ENCODE results near the gene RESP18. TPM values are rescaled to one million over a fixed set of nuclear protein-coding genes. Genes with fewer than 3 reads are reported as not detected.
A peak's percentile ranks its signal among the peaks of the same experiment; 100 is the strongest.

RESP18 gene
- total RNA-seq, 5 donors from 2014 or later (not counting 1 experiment from before 2014, with no cell fraction given): not detected

DNA sequence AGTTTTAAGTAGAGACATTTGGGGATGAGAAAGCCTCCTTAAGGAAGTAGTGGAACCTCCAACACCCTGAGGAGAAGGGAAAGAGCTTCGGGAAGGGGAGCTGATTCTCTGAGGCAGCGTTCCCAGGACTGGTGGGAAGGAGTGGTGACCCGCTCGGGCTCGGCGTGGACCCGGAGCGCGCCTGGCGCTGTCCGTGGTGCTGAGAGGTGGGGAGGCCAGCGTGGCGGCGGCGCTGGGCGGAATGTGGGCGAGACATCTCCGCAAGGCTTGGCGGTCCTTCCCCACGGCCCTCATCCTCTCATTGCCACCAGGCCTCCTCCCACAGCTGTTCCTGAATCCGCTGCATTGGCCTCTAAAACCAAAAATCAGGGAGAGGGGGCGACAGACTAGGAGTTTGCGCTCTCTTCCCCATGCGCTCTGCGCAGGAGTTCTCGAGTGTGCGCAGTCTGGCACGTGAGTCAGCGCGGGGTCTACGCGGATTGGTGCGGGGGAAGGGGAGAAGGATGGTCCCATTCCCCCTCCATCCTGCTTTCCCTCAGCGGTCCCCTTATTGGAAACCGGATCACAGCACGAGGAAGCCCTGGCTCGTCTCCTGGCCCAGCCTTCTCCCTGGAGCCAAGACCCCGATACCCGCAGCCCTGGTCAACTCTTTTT, 857 bp downstream of the RESP18 start:
- no peak overlapping the region for H3K27ac Mint-ChIP-seq
- ATAC-seq (replicated peaks in 1 of 4): no peak

GRCh38 chr2:219327719-219328118, 4.8 kb downstream of the RESP18 start:
- no peak overlapping the region for H3K4me3 Mint-ChIP-seq

More for the DNA sequence above, 857 bp downstream of the RESP18 start:
- peak in 10 of 35 experiments; percentile 4 to 38 (median 14) for DNase-seq
- Mint-ChIP-seq H3K36me3 (no peaks in the 10 kb centered on the region), H3K4me3 (no peak overlapping the region), H3K9me3 (peaks cover 10 to 18% (median 11%) of the 10 kb centered on the region in 3 donors), H3K4me1 (peaks cover 0 to 7% (median 0%) of the 10 kb centered on the region in 3 donors), H3K27me3 (peaks cover 71 to 78% of the 10 kb centered on the region in 2 donors)
- 21% methylated on average over 13 of the region's 39 CpGs for WGBS (ENCODE audit: insufficient coverage)
- CTCF ChIA-PET: no interaction called here
- Histone ChIP-seq H3K27me3 (replicated peaks in 1 of 2; ENCODE audit: control insufficient read depth in 2 of 2, extremely low read depth in 1 of 2, insufficient read depth in 2 of 2, low read length in 1 of 2) (peaks cover 12 to 59% of the 10 kb centered on the region in 2 experiments), H3K4me1 (ENCODE audit: control insufficient read depth in 1 of 2, extremely low read depth in 1 of 2, insufficient read depth in 2 of 2, low read length in 2 of 2) (no peaks in the 10 kb centered on the region), H3K9me3 (no peaks in the 10 kb centered on the region), H3K4me3 (ENCODE audit: control insufficient read depth in 1 of 2, extremely low read depth in 1 of 2, low read length in 1 of 2) (no peak overlapping the region), H3K36me3 (ENCODE audit: control insufficient read depth in 2 of 2, extremely low read depth in 1 of 2, insufficient read depth in 1 of 2, low read length in 1 of 2) (no peaks in the 10 kb centered on the region), H3K27ac (ENCODE audit: low read length) (no peak overlapping the region)
- POLR2A ChIA-PET: no interaction called here

DNA sequence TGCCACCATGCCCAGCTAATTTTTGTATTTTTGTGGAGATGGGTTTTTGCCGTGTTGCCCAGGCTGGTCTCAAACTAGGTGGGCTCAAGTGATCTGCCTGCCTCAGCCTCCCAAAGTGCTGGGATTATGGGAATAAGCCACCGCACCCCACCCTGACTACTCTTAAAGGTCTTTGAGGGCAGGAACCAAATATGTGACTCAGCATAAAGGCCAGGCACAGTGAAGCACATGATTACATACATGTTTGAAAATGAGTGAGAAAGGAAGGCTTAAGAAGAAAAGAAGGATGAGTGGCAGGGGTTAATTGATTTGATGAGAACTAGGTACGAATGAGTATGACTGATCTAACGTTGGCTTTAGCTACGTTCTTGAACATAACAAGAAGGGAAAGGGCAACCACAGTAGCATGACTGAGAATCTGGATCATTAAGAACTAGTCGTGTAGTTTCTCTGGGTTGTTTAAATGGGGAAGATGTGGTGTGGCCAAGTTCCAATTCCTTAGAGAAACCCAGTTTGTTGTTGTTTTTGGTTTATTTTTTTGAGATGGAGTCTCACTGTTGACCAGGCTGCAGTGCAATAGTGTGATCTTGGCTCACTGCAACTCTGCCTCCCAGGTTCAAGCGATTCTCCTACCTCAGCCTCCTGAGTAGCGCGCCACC, 6.8 kb downstream of the RESP18 start:
- peaks cover 0 to 7% of the 10 kb centered on the region in 2 experiments for H3K4me1 ChIP-seq (ENCODE audit: control insufficient read depth in 1 of 2, extremely low read depth in 1 of 2, insufficient read depth in 2 of 2, low read length in 2 of 2)
- CTCF ChIA-PET: interaction anchor here (0.5 to 0.6 kb wide), 2 partner anchors 13 to 173 kb away, joined by 3 read pairs; no protein-coding TSS in a partner anchor
- WGBS (ENCODE audit: insufficient coverage): 21% methylated on average over 4 of the region's 9 CpGs
- DNase-seq (no peak), ATAC-seq (replicated peaks in 1 of 4) (no peak)
- H3K36me3 ChIP-seq (ENCODE audit: control insufficient read depth in 2 of 2, extremely low read depth in 1 of 2, insufficient read depth in 1 of 2, low read length in 1 of 2): no peaks in the 10 kb centered on the region
- Mint-ChIP-seq H3K27me3 (peaks cover 50 to 56% of the 10 kb centered on the region in 2 donors), H3K4me1 (peaks cover 13 to 18% (median 17%) of the 10 kb centered on the region in 3 donors), H3K27ac (no peak overlapping the region), H3K36me3 (no peaks in the 10 kb centered on the region), H3K9me3 (no peaks in the 10 kb centered on the region), H3K4me3 (no peak overlapping the region)
- POLR2A ChIA-PET: no interaction called here
- peaks cover 5 to 36% of the 10 kb centered on the region in 2 experiments for H3K27me3 ChIP-seq (replicated peaks in 1 of 2; ENCODE audit: control insufficient read depth in 2 of 2, extremely low read depth in 1 of 2, insufficient read depth in 2 of 2, low read length in 1 of 2)
- no peaks in the 10 kb centered on the region for H3K9me3 ChIP-seq
- no peak overlapping the region for H3K27ac ChIP-seq (ENCODE audit: low read length)
- no peak overlapping the region for H3K4me3 ChIP-seq (ENCODE audit: control insufficient read depth in 1 of 2, extremely low read depth in 1 of 2, low read length in 1 of 2)

More at GRCh38 chr2:219327719-219328118, 4.8 kb downstream of the RESP18 start:
- Mint-ChIP-seq H3K27ac (no peak overlapping the region), H3K36me3 (no peaks in the 10 kb centered on the region), H3K27me3 (peaks cover 63 to 74% of the 10 kb centered on the region in 2 donors), H3K9me3 (peaks cover 0 to 4% (median 0%) of the 10 kb centered on the region in 3 donors), H3K4me1 (peaks cover 0 to 7% (median 0%) of the 10 kb centered on the region in 3 donors)
- no peaks in the 10 kb centered on the region for H3K4me1 ChIP-seq (ENCODE audit: control insufficient read depth in 1 of 2, extremely low read depth in 1 of 2, insufficient read depth in 2 of 2, low read length in 2 of 2)
- H3K36me3 ChIP-seq (ENCODE audit: control insufficient read depth in 2 of 2, extremely low read depth in 1 of 2, insufficient read depth in 1 of 2, low read length in 1 of 2): no peaks in the 10 kb centered on the region
- H3K27ac ChIP-seq (ENCODE audit: low read length): no peak overlapping the region
- no peak overlapping the region for H3K4me3 ChIP-seq (ENCODE audit: control insufficient read depth in 1 of 2, extremely low read depth in 1 of 2, low read length in 1 of 2)
- H3K9me3 ChIP-seq: no peaks in the 10 kb centered on the region
- DNase-seq (no peak), ATAC-seq (replicated peaks in 1 of 4) (no peak)
- H3K27me3 ChIP-seq (replicated peaks in 1 of 2; ENCODE audit: control insufficient read depth in 2 of 2, extremely low read depth in 1 of 2, insufficient read depth in 2 of 2, low read length in 1 of 2): peaks cover 9 to 55% of the 10 kb centered on the region in 2 experiments
- CTCF ChIA-PET: interaction anchor here in 1 of 2 donors (0.6 kb wide), 1 partner anchor 333 kb away, joined by 6 read pairs; no protein-coding TSS in a partner anchor
- 49% methylated on average over 2 of the region's 2 CpGs for whole genome bisulfite sequencing (ENCODE audit: insufficient coverage)
- POLR2A ChIA-PET: no interaction called here

GRCh38 chr2:219325136-219325535, 7.4 kb downstream of the RESP18 start:
- Mint-ChIP-seq H3K4me1 (peaks cover 15 to 22% (median 19%) of the 10 kb centered on the region in 3 donors), H3K27me3 (peaks cover 44 to 50% of the 10 kb centered on the region in 2 donors), H3K4me3 (no peak overlapping the region), H3K9me3 (no peaks in the 10 kb centered on the region), H3K27ac (no peak overlapping the region), H3K36me3 (no peaks in the 10 kb centered on the region)
- peaks cover 5 to 35% of the 10 kb centered on the region in 2 experiments for H3K27me3 ChIP-seq (replicated peaks in 1 of 2; ENCODE audit: control insufficient read depth in 2 of 2, extremely low read depth in 1 of 2, insufficient read depth in 2 of 2, low read length in 1 of 2)
- CTCF ChIA-PET: interaction anchor here in 1 of 2 donors (0.6 kb wide), 1 partner anchor 14 kb away, joined by 3 read pairs; no protein-coding TSS in a partner anchor
- H3K9me3 ChIP-seq: no peaks in the 10 kb centered on the region
- no peaks in the 10 kb centered on the region for H3K36me3 ChIP-seq (ENCODE audit: control insufficient read depth in 2 of 2, extremely low read depth in 1 of 2, insufficient read depth in 1 of 2, low read length in 1 of 2)
- DNase-seq: no peak
- no CpG with 5 or more reads among the region's 4 CpGs for WGBS (ENCODE audit: insufficient coverage)
- no peak overlapping the region for H3K4me3 ChIP-seq (ENCODE audit: control insufficient read depth in 1 of 2, extremely low read depth in 1 of 2, low read length in 1 of 2)
- peaks cover 0 to 12% of the 10 kb centered on the region in 2 experiments for H3K4me1 ChIP-seq (ENCODE audit: control insufficient read depth in 1 of 2, extremely low read depth in 1 of 2, insufficient read depth in 2 of 2, low read length in 2 of 2)
- POLR2A ChIA-PET: no interaction called here
- no peak for ATAC-seq (replicated peaks in 1 of 4)
- no peak overlapping the region for H3K27ac ChIP-seq (ENCODE audit: low read length)

DNA sequence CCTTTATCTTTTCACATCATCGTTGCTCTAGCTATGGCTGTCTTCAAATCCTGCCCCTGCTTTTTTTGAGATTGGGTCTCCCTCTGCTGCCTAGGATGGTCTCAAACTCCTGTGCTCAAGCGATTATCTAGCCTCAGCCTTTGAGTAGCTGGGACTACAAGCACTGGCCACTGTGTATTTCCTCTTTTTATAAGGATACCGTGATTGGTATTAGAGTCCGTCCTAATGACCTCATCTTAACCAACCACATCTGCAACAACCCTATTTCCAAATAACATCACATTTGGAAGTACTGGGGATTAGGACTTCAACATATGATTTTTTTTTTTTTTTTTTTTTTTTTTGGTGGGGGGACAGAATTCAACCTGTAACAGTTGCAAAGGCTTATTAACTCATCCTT, 9.1 kb downstream of the RESP18 start:
- ChIA-PET POLR2A (interaction anchor here (0.5 to 0.6 kb wide), 3 partner anchors 44 to 1116 kb away, joined by 4 to 7 read pairs (median 5); partner anchors contain the start of gene DNAJB2 (in 1 of the 2)), CTCF (no interaction called here)
- WGBS (ENCODE audit: insufficient coverage): 80% methylated on average over 1 of the region's 4 CpGs
- peaks cover 15 to 22% (median 19%) of the 10 kb centered on the region in 3 donors for H3K4me1 Mint-ChIP-seq
- no peaks in the 10 kb centered on the region for H3K36me3 Mint-ChIP-seq
- peaks cover 35 to 37% of the 10 kb centered on the region in 2 donors for H3K27me3 Mint-ChIP-seq
- no peak overlapping the region for H3K27ac Mint-ChIP-seq
- no peak overlapping the region for H3K4me3 Mint-ChIP-seq
- no peaks in the 10 kb centered on the region for H3K9me3 ChIP-seq
- H3K36me3 ChIP-seq (ENCODE audit: control insufficient read depth in 2 of 2, extremely low read depth in 1 of 2, insufficient read depth in 1 of 2, low read length in 1 of 2): no peaks in the 10 kb centered on the region
- H3K27ac ChIP-seq (ENCODE audit: low read length): no peak overlapping the region
- no peaks in the 10 kb centered on the region for H3K9me3 Mint-ChIP-seq
- peaks cover 0 to 12% of the 10 kb centered on the region in 2 experiments for H3K4me1 ChIP-seq (ENCODE audit: control insufficient read depth in 1 of 2, extremely low read depth in 1 of 2, insufficient read depth in 2 of 2, low read length in 2 of 2)
- no peak overlapping the region for H3K4me3 ChIP-seq (ENCODE audit: control insufficient read depth in 1 of 2, extremely low read depth in 1 of 2, low read length in 1 of 2)
- H3K27me3 ChIP-seq (replicated peaks in 1 of 2; ENCODE audit: control insufficient read depth in 2 of 2, extremely low read depth in 1 of 2, insufficient read depth in 2 of 2, low read length in 1 of 2): peaks cover 5 to 27% of the 10 kb centered on the region in 2 experiments
- ATAC-seq (replicated peaks in 1 of 4) (no peak), DNase-seq (no peak)

DNA sequence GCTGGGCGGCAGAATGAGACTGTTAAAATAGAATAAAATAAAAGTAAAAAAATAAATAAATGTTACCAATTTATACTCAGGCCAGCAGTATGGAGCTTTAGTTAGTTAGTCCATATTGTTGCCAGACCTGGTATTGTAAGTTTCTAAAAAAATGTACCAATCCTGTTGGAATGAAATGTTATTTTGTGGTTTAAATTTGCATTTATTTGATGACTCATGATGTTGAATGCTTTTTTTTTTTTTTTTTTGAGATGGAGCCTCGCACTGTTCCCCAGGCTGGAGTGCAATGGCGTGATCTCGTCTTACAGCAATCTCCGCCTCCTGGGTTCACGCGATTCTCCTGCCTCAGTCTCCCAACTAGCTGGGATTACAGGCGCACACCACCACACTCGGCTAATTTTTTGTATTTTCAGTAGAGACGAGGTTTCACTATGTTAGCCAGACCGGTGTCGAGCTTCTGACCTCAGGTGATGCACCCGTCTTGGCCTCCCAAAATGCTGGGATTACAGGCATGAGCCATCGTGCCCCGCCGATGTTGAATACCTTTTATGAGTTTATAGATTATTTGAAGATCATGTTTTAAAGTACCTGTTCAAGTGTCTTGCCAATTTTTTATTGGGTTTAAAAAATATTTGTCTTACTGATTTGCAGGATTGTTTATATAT, 17.6 kb downstream of the RESP18 start:
- ChIA-PET POLR2A (interaction anchor here in 1 of 2 donors (0.6 kb wide), 1 partner anchor 375 kb away, joined by 3 read pairs; no protein-coding TSS in a partner anchor), CTCF (interaction anchor here in 1 of 2 donors (0.7 kb wide), 1 partner anchor 213 kb away, joined by 5 read pairs; no protein-coding TSS in a partner anchor)
- H3K4me3 Mint-ChIP-seq: no peak overlapping the region

More for the DNA sequence above, 17.6 kb downstream of the RESP18 start:
- no peaks in the 10 kb centered on the region for H3K9me3 Mint-ChIP-seq
- 94% methylated on average over 9 of the region's 16 CpGs for WGBS (ENCODE audit: insufficient coverage)
- H3K36me3 ChIP-seq (ENCODE audit: control insufficient read depth in 2 of 2, extremely low read depth in 1 of 2, insufficient read depth in 1 of 2, low read length in 1 of 2): no peaks in the 10 kb centered on the region
- ATAC-seq (replicated peaks in 1 of 4) (no peak), DNase-seq (no peak)
- no peaks in the 10 kb centered on the region for H3K9me3 ChIP-seq
- H3K27me3 Mint-ChIP-seq: peaks cover 27 to 29% of the 10 kb centered on the region in 2 donors
- peaks cover 0 to 27% of the 10 kb centered on the region in 2 experiments for H3K27me3 ChIP-seq (replicated peaks in 1 of 2; ENCODE audit: control insufficient read depth in 2 of 2, extremely low read depth in 1 of 2, insufficient read depth in 2 of 2, low read length in 1 of 2)
- H3K4me3 ChIP-seq (ENCODE audit: control insufficient read depth in 1 of 2, extremely low read depth in 1 of 2, low read length in 1 of 2): no peak overlapping the region
- peaks cover 0 to 1% (median 0%) of the 10 kb centered on the region in 3 donors for H3K4me1 Mint-ChIP-seq
- H3K27ac Mint-ChIP-seq: no peak overlapping the region
- no peak overlapping the region for H3K27ac ChIP-seq (ENCODE audit: low read length)
- no peaks in the 10 kb centered on the region for H3K36me3 Mint-ChIP-seq
- H3K4me1 ChIP-seq (ENCODE audit: control insufficient read depth in 1 of 2, extremely low read depth in 1 of 2, insufficient read depth in 2 of 2, low read length in 2 of 2): no peaks in the 10 kb centered on the region

All from T-cell (primary cell).